ENCODE results near the gene ADGRG6.

ADGRG6 gene

GRCh38 chr6:142384519-142385254, 82.9 kb downstream of the ADGRG6 start:
- TF ChIP-seq, protein P1, sequence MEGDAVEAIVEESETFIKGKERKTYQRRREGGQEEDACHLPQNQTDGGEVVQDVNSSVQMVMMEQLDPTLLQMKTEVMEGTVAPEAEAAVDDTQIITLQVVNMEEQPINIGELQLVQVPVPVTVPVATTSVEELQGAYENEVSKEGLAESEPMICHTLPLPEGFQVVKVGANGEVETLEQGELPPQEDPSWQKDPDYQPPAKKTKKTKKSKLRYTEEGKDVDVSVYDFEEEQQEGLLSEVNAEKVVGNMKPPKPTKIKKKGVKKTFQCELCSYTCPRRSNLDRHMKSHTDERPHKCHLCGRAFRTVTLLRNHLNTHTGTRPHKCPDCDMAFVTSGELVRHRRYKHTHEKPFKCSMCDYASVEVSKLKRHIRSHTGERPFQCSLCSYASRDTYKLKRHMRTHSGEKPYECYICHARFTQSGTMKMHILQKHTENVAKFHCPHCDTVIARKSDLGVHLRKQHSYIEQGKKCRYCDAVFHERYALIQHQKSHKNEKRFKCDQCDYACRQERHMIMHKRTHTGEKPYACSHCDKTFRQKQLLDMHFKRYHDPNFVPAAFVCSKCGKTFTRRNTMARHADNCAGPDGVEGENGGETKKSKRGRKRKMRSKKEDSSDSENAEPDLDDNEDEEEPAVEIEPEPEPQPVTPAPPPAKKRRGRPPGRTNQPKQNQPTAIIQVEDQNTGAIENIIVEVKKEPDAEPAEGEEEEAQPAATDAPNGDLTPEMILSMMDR (IDR thresholded peaks at IDR 0.05; ENCODE audit: control extremely low read depth, extremely low read depth, low read depth, missing control alignments) = no peak
- ChIA-PET POLR2A (no interaction called here), CTCF (no interaction called here)
- no peak for DNase-seq (ENCODE audit: extremely low spot score)

GRCh38 chr6:142385352-142385751, 83.5 kb downstream of the ADGRG6 start:
- ChIA-PET CTCF (no interaction called here), POLR2A (no interaction called here)
- TF ChIP-seq, protein P1 (IDR thresholded peaks at IDR 0.05; ENCODE audit: control extremely low read depth, extremely low read depth, low read depth, missing control alignments) = no peak
- DNase-seq (ENCODE audit: extremely low spot score) = no peak

GRCh38 chr6:142386657-142387056, 84.8 kb downstream of the ADGRG6 start:
- no peak for DNase-seq (ENCODE audit: extremely low spot score)
- ChIA-PET POLR2A (no interaction called here), CTCF (interaction anchor here (0.6 to 1.6 kb wide), 8 partner anchors 9 to 243 kb away, joined by 3 to 9 read pairs (median 4); partner anchors contain the start of genes NMBR and VTA1)
- TF ChIP-seq, protein P1 (IDR thresholded peaks at IDR 0.05; ENCODE audit: control extremely low read depth, extremely low read depth, low read depth, missing control alignments) = no peak

GRCh38 chr6:142387997-142388815, 86.4 kb downstream of the ADGRG6 start:
- TF ChIP-seq, protein P1 (IDR thresholded peaks at IDR 0.05; ENCODE audit: control extremely low read depth, extremely low read depth, low read depth, missing control alignments) = peak; percentile 50
- ChIA-PET POLR2A (no interaction called here), CTCF (interaction anchor here (1.0 to 2.0 kb wide), 6 partner anchors 14 to 244 kb away, joined by 3 to 9 read pairs (median 5); partner anchors contain the start of genes NMBR and VTA1)
- DNase-seq (ENCODE audit: extremely low spot score) = peak; percentile 12

GRCh38 chr6:142395266-142395665, 93.5 kb downstream of the ADGRG6 start:
- TF ChIP-seq, protein P1 (IDR thresholded peaks at IDR 0.05; ENCODE audit: control extremely low read depth, extremely low read depth, low read depth, missing control alignments) = no peak
- CTCF ChIA-PET = interaction anchor here (1.4 to 2.0 kb wide), 2 partner anchors 8 to 12 kb away, joined by 3 to 5 read pairs; no protein-coding TSS in a partner anchor
- POLR2A ChIA-PET = interaction anchor here (0.7 kb wide), 1 partner anchor 114 kb away, joined by 3 read pairs; no protein-coding TSS in a partner anchor
- no peak for DNase-seq (ENCODE audit: extremely low spot score)

GRCh38 chr6:142395768-142396231, 94.0 kb downstream of the ADGRG6 start:
- peak; percentile 16 for DNase-seq (ENCODE audit: extremely low spot score)
- ChIA-PET POLR2A (interaction anchor here (0.7 kb wide), 1 partner anchor 115 kb away, joined by 3 read pairs; no protein-coding TSS in a partner anchor), CTCF (interaction anchor here (1.1 to 2.0 kb wide), 3 partner anchors 9 to 249 kb away, joined by 3 to 5 read pairs (median 4); partner anchors contain the start of genes NMBR and VTA1)
- TF ChIP-seq, protein P1 (IDR thresholded peaks at IDR 0.05; ENCODE audit: control extremely low read depth, extremely low read depth, low read depth, missing control alignments) = no peak

All from GM10248 (cell line).